SU-DHL-6 (cell line): ENCODE results near the gene CNTRL.

Experiments
- H2AFZ ChIP-seq: fragments of 200-600 bp; sonication (generic); 2 replicates; pipeline ENCODE4 v1.6.1; 2014; ENCODE audit warnings: low read depth, mild to moderate bottlenecking, moderate library complexity, mixed read lengths, antibody characterized with exemption, low read length; ENCODE audit not compliant: severe bottlenecking
- H3F3A ChIP-seq: fragments of 200-600 bp; shearing (Covaris generic); 2 replicates; pipeline ENCODE4 v1.6.0; 2016; ENCODE audit warnings: antibody characterized with exemption, mild to moderate bottlenecking; ENCODE audit not compliant: insufficient read depth
- H3K27ac ChIP-seq: fragments of 200-600 bp; sonication (generic); 2 replicates; pipeline ENCODE4 v1.5.1; 2016; ENCODE audit warnings: low read depth, mild to moderate bottlenecking, low read length, moderate library complexity, mixed read lengths
- H3K27me3 ChIP-seq: fragments of 200-600 bp; sonication (generic), shearing (Covaris generic); 2 replicates; pipeline ENCODE4 v1.6.0; 2014; ENCODE audit warnings: mild to moderate bottlenecking, low read length
- H3K36me3 ChIP-seq: fragments of 200-600 bp; sonication (generic); 2 replicates; pipeline ENCODE4 v1.6.1; 2014; ENCODE audit warnings: mild to moderate bottlenecking, low read length, mixed read lengths
- H3K4me2 ChIP-seq: fragments of 300-600, 200-600 bp; shearing (Covaris generic), sonication (generic); 2 replicates; pipeline ENCODE4 v1.6.0; 2014; ENCODE audit warnings: low read length, low read depth, mild to moderate bottlenecking; ENCODE audit not compliant: poor library complexity, severe bottlenecking
- H3K4me3 ChIP-seq: fragments of 200-600 bp; sonication (generic); 2 replicates; pipeline ENCODE4 v1.5.1; 2014; ENCODE audit warnings: antibody characterized with exemption, low read length, mild to moderate bottlenecking, mixed read lengths; ENCODE audit not compliant: insufficient read depth, poor library complexity, severe bottlenecking
- H3K79me2 ChIP-seq: fragments of 200-600 bp; sonication (generic); 2 replicates; pipeline ENCODE4 v1.6.1; 2014; ENCODE audit warnings: mild to moderate bottlenecking, low read length, moderate library complexity; ENCODE audit not compliant: insufficient read depth
- H3K9ac ChIP-seq: fragments of 200-600 bp; sonication (generic); 2 replicates; pipeline ENCODE4 v1.7.0; 2014; ENCODE audit warnings: mild to moderate bottlenecking, low read length
- H3K9me2 ChIP-seq: fragments of 200-600 bp; sonication (generic); replicated peaks from 2 replicates; pipeline ENCODE4 v1.6.1; 2014; ENCODE audit warnings: low read length; ENCODE audit not compliant: insufficient read depth
- H3K9me3 ChIP-seq: fragments of 200-600 bp; sonication (generic); 2 replicates; pipeline ENCODE4 v1.6.1; 2014; ENCODE audit warnings: low read length, mixed read lengths; ENCODE audit not compliant: insufficient read depth
- H4K20me1 ChIP-seq: fragments of 200-600 bp; sonication (generic); 2 replicates; pipeline ENCODE4 v1.6.1; 2014; ENCODE audit warnings: low read depth, mild to moderate bottlenecking, antibody characterized with exemption, low read length, moderate library complexity, mixed read lengths
- CTCF ChIP-seq: fragments of 200-600 bp; sonication (generic); IDR thresholded peaks from one replicate; pipeline ENCODE4 v1.5.1; 2017; ENCODE audit warnings: antibody characterized with exemption, mild to moderate bottlenecking, low read length, moderate library complexity; ENCODE audit not compliant: insufficient read depth, poor library complexity, severe bottlenecking
- EZH2phosphoT487 ChIP-seq: fragments of 200-600 bp; sonication (generic), shearing (Covaris generic); conservative IDR thresholded peaks from 2 replicates; pipeline ENCODE4 v1.6.1; 2018; ENCODE audit warnings: mild to moderate bottlenecking, antibody characterized with exemption, low read length, moderate library complexity, mixed read lengths

CNTRL gene

GRCh38 chr9:121216271-121216805 is 141.6 kb downstream of the CNTRL start:
- no peaks in the 10 kb centered on the region for H3F3A ChIP-seq

GRCh38 chr9:121217609-121218292 is 143.0 kb downstream of the CNTRL start:
- Histone ChIP-seq H4K20me1 (no peaks in the 10 kb centered on the region), H3K4me2 (no peak overlapping the region), H3F3A (no peaks in the 10 kb centered on the region), H3K9ac (no peak overlapping the region), H2AFZ (no peak overlapping the region), H3K27me3 (no peaks in the 10 kb centered on the region), H3K9me2 (no peaks in the 10 kb centered on the region), H3K36me3 (no peaks in the 10 kb centered on the region), H3K4me3 (no peak overlapping the region), H3K27ac (no peak overlapping the region), H3K9me3 (no peaks in the 10 kb centered on the region), H3K79me2 (no peaks in the 10 kb centered on the region)
- TF ChIP-seq CTCF (no peak), EZH2phosphoT487 (no peak)

More at GRCh38 chr9:121216271-121216805, 141.6 kb downstream of the CNTRL start:
- no peak overlapping the region for H3K27ac ChIP-seq
- H2AFZ ChIP-seq = no peak overlapping the region
- H4K20me1 ChIP-seq = no peaks in the 10 kb centered on the region
- no peaks in the 10 kb centered on the region for H3K27me3 ChIP-seq
- H3K9me2 ChIP-seq = no peaks in the 10 kb centered on the region
- no peaks in the 10 kb centered on the region for H3K36me3 ChIP-seq
- no peaks in the 10 kb centered on the region for H3K9me3 ChIP-seq
- no peaks in the 10 kb centered on the region for H3K79me2 ChIP-seq
- H3K4me2 ChIP-seq = no peak overlapping the region
- TF ChIP-seq EZH2phosphoT487 (no peak), CTCF (no peak)
- no peak overlapping the region for H3K9ac ChIP-seq
- no peak overlapping the region for H3K4me3 ChIP-seq

GRCh38 chr9:121218357-121219027 is 143.7 kb downstream of the CNTRL start:
- H3K4me3 ChIP-seq = no peak overlapping the region
- no peak overlapping the region for H3K27ac ChIP-seq
- no peaks in the 10 kb centered on the region for H3K9me2 ChIP-seq
- no peaks in the 10 kb centered on the region for H4K20me1 ChIP-seq
- H3K36me3 ChIP-seq = no peaks in the 10 kb centered on the region
- no peaks in the 10 kb centered on the region for H3K79me2 ChIP-seq
- no peaks in the 10 kb centered on the region for H3K9me3 ChIP-seq
- no peak overlapping the region for H3K4me2 ChIP-seq
- H3K27me3 ChIP-seq = no peaks in the 10 kb centered on the region
- no peak overlapping the region for H2AFZ ChIP-seq
- H3K9ac ChIP-seq = no peak overlapping the region
- no peaks in the 10 kb centered on the region for H3F3A ChIP-seq
- TF ChIP-seq EZH2phosphoT487 (no peak), CTCF (no peak)
